A549 (cell line): ENCODE measurements around the gene MAFG. TPM values are rescaled to one million over a fixed set of nuclear protein-coding genes. Genes with fewer than 3 reads are reported as not detected.
A peak's percentile ranks its signal among the peaks of the same experiment; 100 is the strongest.

Experiments
- ATAC-seq, 2 experiments: fragments of 200-7000 bp in 1 of 2; fragments of >200 bp in 1 of 2; cut with Nextera tagmentation in 1 of 2; cut with Tn5 transposase in 1 of 2; 3 replicates each; pipeline versions ENCODE4 v1.8.0 to v1.9.1; 2018 to 2020; ENCODE audit warnings: mild to moderate bottlenecking in 1 of 2, moderate library complexity in 1 of 2
- CTCF ChIA-PET: fragments of 300-600 bp; sonication (Branson Sonifier 250); formaldehyde crosslinking; extraction: SDS; loops from one replicate; lab custom pipeline; 2021; ENCODE audit warnings: antibody characterized with exemption, inconsistent platforms; lab: Yijun Ruan, JAX
- POLR2A ChIA-PET: fragments of 350-600 bp; formaldehyde crosslinking; extraction: SDS; loops from one replicate; lab custom pipeline; 2021; ENCODE audit warnings: antibody characterized with exemption, inconsistent platforms; lab: Yijun Ruan, JAX
- DNase-seq, 2 experiments: peaks; one replicate each; pipeline versions ENCODE4 v3.0.0 to v3.0.0-alpha.2; 2011 to 2016; ENCODE audit warnings: low read depth in 1 of 2, low spot score in 1 of 2
- FAIRE-seq: peaks from 2 replicates; lab custom pipeline; 2011; peaks lifted over from hg19 to GRCh38; lab: Jason Lieb, UNC
- H3K27ac ChIP-seq, 2 experiments: fragments of >200 bp; sonication (Bioruptor Twin); formaldehyde crosslinking; 3 replicates each; pipeline ENCODE4 v1.5.1; 2016 to 2017
- H3K4me1 ChIP-seq: fragments of >200 bp; sonication (Bioruptor Twin); formaldehyde crosslinking; 3 replicates; pipeline ENCODE4 v1.6.1; 2016
- H3K4me2 ChIP-seq: fragments of >200 bp; sonication (Bioruptor Twin); formaldehyde crosslinking; 3 replicates; pipeline ENCODE4 v1.6.1; 2016
- H3K4me3 ChIP-seq: fragments of >200 bp; sonication (Bioruptor Twin); formaldehyde crosslinking; 3 replicates; pipeline ENCODE4 v1.5.1; 2016
- H3K9me3 ChIP-seq: fragments of >200 bp; sonication (Bioruptor Twin); formaldehyde crosslinking; 3 replicates; pipeline ENCODE4 v1.6.1; 2016
- BHLHE40 ChIP-seq: IDR thresholded peaks from 2 replicates; pipeline ENCODE4 v1.6.1; 2012; ENCODE audit warnings: low read depth, low read length, inconsistent platforms
- CBX2 ChIP-seq: fragments of 200-600 bp; sonication (generic); IDR thresholded peaks from 2 replicates; pipeline ENCODE4 v1.6.1; 2016; ENCODE audit warnings: low read depth, mild to moderate bottlenecking, borderline replicate concordance
- CBX8 ChIP-seq: fragments of 200-600 bp; sonication (generic); IDR thresholded peaks from 2 replicates; pipeline ENCODE4 v1.6.1; 2016
- CEBPB ChIP-seq, 2 experiments: fragments of >200 bp in 1 of 2; sonication (Bioruptor Twin) in 1 of 2; formaldehyde crosslinking in 1 of 2; IDR thresholded peaks; 2 replicates each; pipeline ENCODE4 v1.6.1; 2012 to 2016
- CTCF ChIP-seq: fragments of >200 bp; sonication (Bioruptor Twin); formaldehyde crosslinking; IDR thresholded peaks from 3 replicates; pipeline ENCODE4 v1.5.1; 2016
- ESRRA ChIP-seq: fragments of 150-350 bp; IDR thresholded peaks from 2 replicates; pipeline ENCODE4 v1.6.1; 2014; ENCODE audit warnings: mild to moderate bottlenecking, low read length, borderline replicate concordance
- FOXS1 ChIP-seq: fragments of 250-450 bp; sonication (Bioruptor Pico); IDR thresholded peaks from 2 replicates; pipeline ENCODE4 v1.5.0; 2020; ENCODE audit warnings: mild to moderate bottlenecking, moderate library complexity
- HDAC2 ChIP-seq: fragments of 200-600 bp; sonication (generic); IDR thresholded peaks from 2 replicates; pipeline ENCODE4 v1.6.1; 2016
- HEYL ChIP-seq: fragments of 250-450 bp; sonication (Bioruptor Pico); IDR thresholded peaks from 2 replicates; pipeline ENCODE4 v1.8.0; 2021; ENCODE audit warnings: mild to moderate bottlenecking, moderate library complexity
- HOXB5 ChIP-seq: fragments of 250-450 bp; sonication (Bioruptor Pico); IDR thresholded peaks from 2 replicates; pipeline ENCODE4 v1.5.0; 2020; ENCODE audit warnings: mild to moderate bottlenecking, moderate library complexity
- JUN ChIP-seq, 2 experiments: fragments of >200 bp; sonication (Bioruptor Twin); formaldehyde crosslinking; IDR thresholded peaks; 2 replicates in 1 of 2; 3 replicates in 1 of 2; pipeline ENCODE4 v1.6.1; 2016 to 2017
- JUNB ChIP-seq: fragments of >200 bp; sonication (Bioruptor Twin); formaldehyde crosslinking; IDR thresholded peaks from 2 replicates; pipeline ENCODE4 v1.6.1; 2016
- KDM1A ChIP-seq: fragments of 200-600 bp; sonication (generic); IDR thresholded peaks from 2 replicates; pipeline ENCODE4 v1.6.1; 2016; ENCODE audit warnings: low read depth, mild to moderate bottlenecking
- KDM5A ChIP-seq: fragments of 200-600 bp; sonication (generic); IDR thresholded peaks from 2 replicates; pipeline ENCODE4 v1.6.1; 2016; ENCODE audit warnings: antibody characterized with exemption, mild to moderate bottlenecking
- MYC ChIP-seq: IDR thresholded peaks from 2 replicates; pipeline ENCODE4 v1.6.1; 2012; ENCODE audit warnings: mild to moderate bottlenecking, inconsistent platforms, low read length, improper control_type of control experiment, borderline replicate concordance
- PHF8 ChIP-seq: fragments of 200-600 bp; sonication (generic); IDR thresholded peaks from 2 replicates; pipeline ENCODE4 v1.6.1; 2016; ENCODE audit warnings: low read depth, mild to moderate bottlenecking, antibody characterized with exemption, moderate library complexity, borderline replicate concordance
- RAD21 ChIP-seq, 2 experiments: fragments of >200 bp in 1 of 2; sonication (Bioruptor Twin) in 1 of 2; formaldehyde crosslinking in 1 of 2; IDR thresholded peaks in 1 of 2; conservative IDR thresholded peaks in 1 of 2; 2 replicates in 1 of 2; 3 replicates in 1 of 2; pipeline ENCODE4 v1.6.1; 2012 to 2018; ENCODE audit warnings: inconsistent platforms in 1 of 2
- RCOR1 ChIP-seq: fragments of 150-350 bp; IDR thresholded peaks from 2 replicates; pipeline ENCODE4 v1.6.1; 2014; ENCODE audit warnings: antibody characterized with exemption, low read length, low read depth
- RNF2 ChIP-seq: fragments of 200-600 bp; sonication (generic); IDR thresholded peaks from 2 replicates; pipeline ENCODE4 v1.6.1; 2016; ENCODE audit warnings: low read depth, mild to moderate bottlenecking, antibody characterized with exemption, moderate library complexity, borderline replicate concordance
- SREBF2 ChIP-seq: fragments of 450-650 bp; IDR thresholded peaks from 2 replicates; pipeline ENCODE4 v1.6.1; 2014; ENCODE audit warnings: mild to moderate bottlenecking, moderate library complexity
- ZC3H11A ChIP-seq: fragments of 450-650 bp; IDR thresholded peaks from 2 replicates; pipeline ENCODE4 v1.6.1; 2014; ENCODE audit warnings: antibody characterized with exemption, mild to moderate bottlenecking
- ZFP36 ChIP-seq: fragments of 450-650 bp; IDR thresholded peaks from 2 replicates; pipeline ENCODE4 v1.6.1; 2014; ENCODE audit warnings: borderline replicate concordance; ENCODE audit not compliant: partially characterized antibody
- ZNF302 ChIP-seq: fragments of 250-450 bp; sonication (Bioruptor Pico); IDR thresholded peaks from 2 replicates; pipeline ENCODE4 v1.9.0; 2021; ENCODE audit warnings: inconsistent platforms, mild to moderate bottlenecking, moderate library complexity
- ZSCAN20 ChIP-seq: fragments of 250-450 bp; sonication (Bioruptor Pico); IDR thresholded peaks from 2 replicates; pipeline ENCODE4 v1.8.0; 2022; ENCODE audit warnings: mild to moderate bottlenecking, moderate library complexity
- WGBS: methylation state at CpG from one replicate; pipeline ENCODE4 v1.1.6; 2017; ENCODE audit errors: missing lambda C conversion rate; 5-methylcytosine and 5-hydroxymethylcytosine counted together
- polyA plus RNA-seq, 4 experiments: library from polyadenylated mRNA; depleted of rRNA in 3 of 4; stranded (reverse); fragments of >200 nt; fragmentation: RNase III in 1 of 4; extraction: RNeasy Plus Mini Kit Qiagen cat#74134 plus additional on column Dnase treatment in 1 of 4; gene quantifications; 2 replicates in 3 of 4; 3 replicates in 1 of 4; pipeline ENCODE4 v1.2.3, GENCODE V29; 2011 to 2017
- TF ChIP-seq, protein P1 (sequence below): fragments of >200 bp; sonication (Bioruptor Twin); formaldehyde crosslinking; IDR thresholded peaks from 3 replicates; pipeline ENCODE4 v1.6.1; 2016
- TF ChIP-seq, protein P2 (sequence below): fragments of 450-650 bp; IDR thresholded peaks from 2 replicates; pipeline ENCODE4 v1.6.1; 2014; ENCODE audit warnings: antibody characterized with exemption
- TF ChIP-seq, protein P3 (sequence below): fragments of >200 bp; sonication (Bioruptor Twin); formaldehyde crosslinking; IDR thresholded peaks from 2 replicates; pipeline ENCODE4 v1.6.1; 2016

MAFG gene
- polyA plus RNA-seq, 2 of the 4 experiments (the other 2 are of a cell fraction): 47.9 to 57.9 TPM

GRCh38 chr17:81967244-81967532, 39.7 kb upstream of the MAFG start:
- TF ChIP-seq CBX2: no peak
- no peak for TF ChIP-seq RCOR1
- no peak for TF ChIP-seq CTCF
- TF ChIP-seq, protein P1, sequence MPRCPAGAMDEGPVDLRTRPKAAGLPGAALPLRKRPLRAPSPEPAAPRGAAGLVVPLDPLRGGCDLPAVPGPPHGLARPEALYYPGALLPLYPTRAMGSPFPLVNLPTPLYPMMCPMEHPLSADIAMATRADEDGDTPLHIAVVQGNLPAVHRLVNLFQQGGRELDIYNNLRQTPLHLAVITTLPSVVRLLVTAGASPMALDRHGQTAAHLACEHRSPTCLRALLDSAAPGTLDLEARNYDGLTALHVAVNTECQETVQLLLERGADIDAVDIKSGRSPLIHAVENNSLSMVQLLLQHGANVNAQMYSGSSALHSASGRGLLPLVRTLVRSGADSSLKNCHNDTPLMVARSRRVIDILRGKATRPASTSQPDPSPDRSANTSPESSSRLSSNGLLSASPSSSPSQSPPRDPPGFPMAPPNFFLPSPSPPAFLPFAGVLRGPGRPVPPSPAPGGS: no peak
- no peak for TF ChIP-seq HEYL (CRISPR knock-in tag)
- no peak for TF ChIP-seq BHLHE40
- TF ChIP-seq KDM5A: no peak
- TF ChIP-seq, protein P2, sequence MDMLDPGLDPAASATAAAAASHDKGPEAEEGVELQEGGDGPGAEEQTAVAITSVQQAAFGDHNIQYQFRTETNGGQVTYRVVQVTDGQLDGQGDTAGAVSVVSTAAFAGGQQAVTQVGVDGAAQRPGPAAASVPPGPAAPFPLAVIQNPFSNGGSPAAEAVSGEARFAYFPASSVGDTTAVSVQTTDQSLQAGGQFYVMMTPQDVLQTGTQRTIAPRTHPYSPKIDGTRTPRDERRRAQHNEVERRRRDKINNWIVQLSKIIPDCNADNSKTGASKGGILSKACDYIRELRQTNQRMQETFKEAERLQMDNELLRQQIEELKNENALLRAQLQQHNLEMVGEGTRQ: no peak
- no peak for TF ChIP-seq FOXS1
- no peak for TF ChIP-seq RNF2
- no peak for TF ChIP-seq ZSCAN20 (CRISPR knock-in tag)
- no peak for TF ChIP-seq RAD21 (conservative IDR thresholded peaks at IDR 0.05 in 1 of 2, IDR thresholded peaks at IDR 0.05 in 1 of 2)
- no peak for TF ChIP-seq HOXB5 (CRISPR knock-in tag)
- no peak for TF ChIP-seq ZC3H11A
- no peak for TF ChIP-seq PHF8
- TF ChIP-seq, protein P3, sequence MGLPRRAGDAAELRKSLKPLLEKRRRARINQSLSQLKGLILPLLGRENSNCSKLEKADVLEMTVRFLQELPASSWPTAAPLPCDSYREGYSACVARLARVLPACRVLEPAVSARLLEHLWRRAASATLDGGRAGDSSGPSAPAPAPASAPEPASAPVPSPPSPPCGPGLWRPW: no peak
- TF ChIP-seq ZNF302 (CRISPR knock-in tag): no peak
- ATAC-seq: peak in 1 of 2 experiments; percentile 2; a peak in 1 of 6 replicates
- FAIRE-seq: no peak
- WGBS: 77% methylated on average over 3 of the region's 5 CpGs
- Histone ChIP-seq H3K27ac (peak overlapping the region; percentile 65 to 85; a peak in 5 of 6 replicates), H3K4me3 (no peak overlapping the region), H3K4me2 (peak overlapping the region; percentile 72; the same call in 1 of the 3 replicates), H3K4me1 (peaks cover 19% of the 10 kb centered on the region), H3K9me3 (peaks cover 9% of the 10 kb centered on the region; the same call in 2 of the 3 replicates)
- DNase-seq: no peak
- ChIA-PET CTCF (interaction anchor here (1.0 to 10.9 kb wide), 7 partner anchors 7 to 98 kb away, joined by 3 to 794 read pairs (median 6); partner anchors contain the start of genes CENPX, DCXR, LRRC45 and MAFG), POLR2A (interaction anchor here (1.5 kb wide), 1 partner anchor 10 kb away, joined by 3 read pairs; the partner anchor contains the start of gene ASPSCR1)

DNA sequence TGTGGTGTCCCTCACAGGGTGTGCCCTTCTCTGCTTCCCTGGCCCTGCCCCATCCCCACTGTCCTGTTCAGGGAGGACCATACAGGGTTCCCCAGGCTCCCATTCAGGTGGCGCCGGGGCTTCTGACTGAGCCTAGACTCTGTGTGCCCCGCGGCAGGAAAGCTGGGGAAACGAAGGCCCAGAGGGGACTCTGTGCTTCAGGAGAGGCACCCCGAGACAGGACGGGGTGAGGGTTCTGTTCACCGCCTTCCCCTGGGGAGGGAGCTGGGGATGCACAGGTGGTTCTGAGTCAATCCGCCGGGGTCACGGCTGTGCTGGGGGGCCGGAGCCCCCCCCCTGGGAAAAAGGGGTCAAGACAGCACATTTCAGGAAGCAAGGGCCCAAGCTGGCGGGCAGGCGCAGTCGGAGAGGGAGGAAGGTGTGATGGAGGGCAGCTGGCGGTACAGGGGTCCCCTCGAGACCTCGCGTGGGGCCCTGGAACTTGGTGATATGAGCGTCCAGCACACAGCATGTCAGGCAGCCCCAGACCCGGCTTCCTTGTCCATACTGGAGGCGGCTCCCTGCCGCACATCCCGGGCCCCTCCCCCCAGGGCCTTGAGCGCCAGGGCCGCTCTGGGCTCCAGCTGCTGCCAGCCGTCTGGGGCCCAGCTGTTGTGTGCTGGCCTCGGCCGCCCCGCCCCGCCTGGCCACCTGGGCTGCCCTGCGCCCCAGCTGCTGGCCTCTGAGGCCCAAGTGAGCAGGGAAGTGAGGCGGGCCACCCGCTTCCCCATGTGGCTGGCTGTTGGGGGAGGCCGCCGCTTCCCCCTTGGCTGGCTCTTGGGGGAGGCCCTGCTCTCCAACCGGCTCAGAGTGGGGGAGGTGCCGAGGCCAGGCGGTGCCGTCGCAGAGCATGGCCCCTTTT, 39.1 kb upstream of the MAFG start:
- 89% methylated on average over 36 of the region's 41 CpGs for WGBS
- Histone ChIP-seq H3K27ac (peak overlapping the region in 1 of 2 experiments; percentile 85; a peak in 1 of 6 replicates), H3K4me2 (no peak overlapping the region), H3K4me1 (peaks cover 19% of the 10 kb centered on the region), H3K4me3 (no peak overlapping the region), H3K9me3 (0 out of 3 replicates have a peak, but pooled peaks cover 5% of the 10 kb centered on the region)
- FAIRE-seq: no peak
- ChIA-PET POLR2A (interaction anchor here (1.5 kb wide), 1 partner anchor 10 kb away, joined by 3 read pairs; the partner anchor contains the start of gene ASPSCR1), CTCF (interaction anchor here (1.0 to 10.9 kb wide), 8 partner anchors 7 to 186 kb away, joined by 3 to 794 read pairs (median 5); partner anchors contain the start of genes CENPX, DCXR, LRRC45 and MAFG)
- ATAC-seq: peak; percentile 3 to 6; a peak in 3 of 6 replicates
- no peak for TF ChIP-seq JUN (IDR thresholded peaks at IDR 0.05)
- TF ChIP-seq MYC: no peak
- no peak for TF ChIP-seq HDAC2
- no peak for TF ChIP-seq ESRRA
- no peak for TF ChIP-seq SREBF2
- TF ChIP-seq CEBPB (IDR thresholded peaks at IDR 0.05): no peak
- no peak for TF ChIP-seq KDM1A
- no peak for TF ChIP-seq JUNB
- TF ChIP-seq CBX8: no peak
- no peak for TF ChIP-seq KDM5A
- TF ChIP-seq ZFP36: no peak
- no peak for DNase-seq
